LoVo (cell line): ENCODE measurements around the gene SIGLEC7.
"Not testable (repeated sequence)": the region's sequence is repeated elsewhere in the genome, so short reads cannot be mapped to it uniquely, and the experiment has no call there.

Experiments
- DNase-seq: peaks from one replicate; pipeline ENCODE4 v3.0.0-alpha.2; 2016; ENCODE audit warnings: low spot score

The SIGLEC7 gene

GRCh38 chr19:51139299-51140014, 2.6 kb upstream of the SIGLEC7 start:
- DNase-seq = no peak

GRCh38 chr19:51140441-51140840, 1.7 kb upstream of the SIGLEC7 start:
- no peak for DNase-seq

GRCh38 chr19:51141181-51141580, 920 bp upstream of the SIGLEC7 start:
- DNase-seq = no peak

- DNase-seq = not testable (repeated sequence)
Measured at GRCh38 chr19:51142809-51143475, 841 bp downstream of the SIGLEC7 start.

GRCh38 chr19:51143486-51143885, 1.4 kb downstream of the SIGLEC7 start:
- no peak for DNase-seq

- DNase-seq = no peak
Measured at GRCh38 chr19:51144482-51145045, 2.5 kb downstream of the SIGLEC7 start.

- DNase-seq = no peak
Measured at GRCh38 chr19:51145916-51146493, 3.9 kb downstream of the SIGLEC7 start.

- DNase-seq = no peak
Measured at GRCh38 chr19:51146751-51147150, 4.7 kb downstream of the SIGLEC7 start.

GRCh38 chr19:51147663-51148062, 5.6 kb downstream of the SIGLEC7 start:
- DNase-seq = no peak

- DNase-seq = no peak
Measured at GRCh38 chr19:51148580-51148979, 6.5 kb downstream of the SIGLEC7 start.

GRCh38 chr19:51150627-51151026, 8.5 kb downstream of the SIGLEC7 start:
- no peak for DNase-seq

GRCh38 chr19:51156710-51157109, 14.6 kb downstream of the SIGLEC7 start:
- DNase-seq = no peak

- DNase-seq = no peak
Measured at GRCh38 chr19:51157265-51157664, 15.2 kb downstream of the SIGLEC7 start.

- peak; percentile 11 for DNase-seq
Measured at GRCh38 chr19:51158474-51159129, 16.5 kb downstream of the SIGLEC7 start.

GRCh38 chr19:51159656-51160055, 17.6 kb downstream of the SIGLEC7 start:
- no peak for DNase-seq

- DNase-seq = no peak
Measured at GRCh38 chr19:51161266-51161665, 19.2 kb downstream of the SIGLEC7 start.

GRCh38 chr19:51161867-51162496, 19.9 kb downstream of the SIGLEC7 start:
- DNase-seq = no peak

GRCh38 chr19:51163257-51163656, 21.2 kb downstream of the SIGLEC7 start:
- DNase-seq = no peak

- no peak for DNase-seq
Measured at GRCh38 chr19:51164215-51164614, 22.1 kb downstream of the SIGLEC7 start.

- DNase-seq = no peak
Measured at GRCh38 chr19:51166846-51167490, 24.9 kb downstream of the SIGLEC7 start.

- no peak for DNase-seq
Measured at GRCh38 chr19:51168564-51169282, 26.6 kb downstream of the SIGLEC7 start.
